PFSK-1 (cell line): ENCODE data around the gene GNAO1.

Experiments
- FOXP2 ChIP-seq: optimal IDR thresholded peaks from 2 replicates; pipeline ENCODE3; 2011; ENCODE audit warnings: borderline replicate concordance, control low read depth, inconsistent platforms; ENCODE audit not compliant: insufficient read depth; ENCODE audit errors: extremely low read length, extremely low read depth
- POLR2AphosphoS5 ChIP-seq: IDR thresholded peaks from 2 replicates; pipeline ENCODE4 v1.6.1; 2012; ENCODE audit warnings: low read depth, mild to moderate bottlenecking, control low read depth, low read length, moderate library complexity
- SIN3A ChIP-seq: IDR thresholded peaks from 2 replicates; pipeline ENCODE4 v1.6.1; 2012; ENCODE audit warnings: mild to moderate bottlenecking, low read length, moderate library complexity, borderline replicate concordance; ENCODE audit not compliant: insufficient read depth
- TAF1 ChIP-seq: IDR thresholded peaks from 2 replicates; pipeline ENCODE4 v1.6.1; 2012; ENCODE audit warnings: low read length, control low read depth, borderline replicate concordance; ENCODE audit not compliant: insufficient read depth
- TF ChIP-seq, protein P1 (sequence below), 2 experiments: IDR thresholded peaks; 2 replicates each; pipeline versions ENCODE4 v1.6.1 to v1.8.0; 2011 to 2012; ENCODE audit warnings: low read depth in 2 of 2, low read length in 2 of 2, control low read depth in 1 of 2, inconsistent platforms in 1 of 2, mild to moderate bottlenecking in 1 of 2, moderate library complexity in 1 of 2; ENCODE audit not compliant: insufficient read depth in 1 of 2

The GNAO1 gene

DNA sequence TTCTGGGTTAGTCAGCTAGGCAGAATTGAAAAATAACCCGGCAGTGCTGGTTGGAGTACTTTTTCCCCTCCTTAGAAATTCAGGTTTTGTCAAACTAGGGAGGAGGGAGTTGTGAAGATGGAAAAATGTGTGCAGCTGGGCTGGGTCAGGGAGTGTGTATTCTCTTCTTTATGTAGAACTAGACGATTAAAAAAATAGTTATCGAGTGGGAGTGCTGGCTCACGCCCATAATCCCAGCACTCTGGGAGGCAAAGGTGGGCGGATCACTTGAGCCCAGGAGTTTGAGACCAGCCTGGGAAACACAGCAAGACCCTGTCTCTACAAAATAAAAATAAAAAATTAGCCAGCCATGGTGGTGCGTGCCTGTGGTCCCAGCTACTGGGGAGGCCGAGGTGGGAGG lies 106.4 kb downstream of the GNAO1 start:
- TF ChIP-seq TAF1 (no peak), SIN3A (no peak), POLR2AphosphoS5 (no peak), FOXP2 (no peak)
- TF ChIP-seq, protein P1, sequence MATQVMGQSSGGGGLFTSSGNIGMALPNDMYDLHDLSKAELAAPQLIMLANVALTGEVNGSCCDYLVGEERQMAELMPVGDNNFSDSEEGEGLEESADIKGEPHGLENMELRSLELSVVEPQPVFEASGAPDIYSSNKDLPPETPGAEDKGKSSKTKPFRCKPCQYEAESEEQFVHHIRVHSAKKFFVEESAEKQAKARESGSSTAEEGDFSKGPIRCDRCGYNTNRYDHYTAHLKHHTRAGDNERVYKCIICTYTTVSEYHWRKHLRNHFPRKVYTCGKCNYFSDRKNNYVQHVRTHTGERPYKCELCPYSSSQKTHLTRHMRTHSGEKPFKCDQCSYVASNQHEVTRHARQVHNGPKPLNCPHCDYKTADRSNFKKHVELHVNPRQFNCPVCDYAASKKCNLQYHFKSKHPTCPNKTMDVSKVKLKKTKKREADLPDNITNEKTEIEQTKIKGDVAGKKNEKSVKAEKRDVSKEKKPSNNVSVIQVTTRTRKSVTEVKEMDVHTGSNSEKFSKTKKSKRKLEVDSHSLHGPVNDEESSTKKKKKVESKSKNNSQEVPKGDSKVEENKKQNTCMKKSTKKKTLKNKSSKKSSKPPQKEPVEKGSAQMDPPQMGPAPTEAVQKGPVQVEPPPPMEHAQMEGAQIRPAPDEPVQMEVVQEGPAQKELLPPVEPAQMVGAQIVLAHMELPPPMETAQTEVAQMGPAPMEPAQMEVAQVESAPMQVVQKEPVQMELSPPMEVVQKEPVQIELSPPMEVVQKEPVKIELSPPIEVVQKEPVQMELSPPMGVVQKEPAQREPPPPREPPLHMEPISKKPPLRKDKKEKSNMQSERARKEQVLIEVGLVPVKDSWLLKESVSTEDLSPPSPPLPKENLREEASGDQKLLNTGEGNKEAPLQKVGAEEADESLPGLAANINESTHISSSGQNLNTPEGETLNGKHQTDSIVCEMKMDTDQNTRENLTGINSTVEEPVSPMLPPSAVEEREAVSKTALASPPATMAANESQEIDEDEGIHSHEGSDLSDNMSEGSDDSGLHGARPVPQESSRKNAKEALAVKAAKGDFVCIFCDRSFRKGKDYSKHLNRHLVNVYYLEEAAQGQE (IDR thresholded peaks at IDR 0.05; ENCODE audit: insufficient read depth in 1 of 2, low read depth in 2 of 2, low read length in 2 of 2), result no peak

DNA sequence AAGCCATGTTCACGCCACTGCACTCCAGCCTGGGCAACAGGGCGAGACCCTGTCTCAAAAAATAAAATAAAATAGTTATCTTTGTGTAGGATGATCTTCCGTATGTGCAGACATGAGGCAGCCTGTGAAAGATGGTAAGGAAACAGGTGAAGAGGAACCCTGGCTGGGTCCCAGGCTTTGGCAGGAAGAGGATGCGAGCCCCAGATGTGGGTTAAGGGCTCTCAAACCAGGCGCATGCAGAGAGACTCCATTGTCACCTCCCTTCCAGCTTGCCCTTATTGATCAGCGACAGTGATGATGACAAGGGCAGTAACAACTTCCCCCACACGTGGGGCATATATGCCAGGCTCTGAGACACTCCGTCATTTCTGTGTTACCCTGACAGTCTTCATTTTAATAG lies 106.8 kb downstream of the GNAO1 start:
- TF ChIP-seq POLR2AphosphoS5, result no peak
- no peak for TF ChIP-seq FOXP2
- TF ChIP-seq, protein P1 (IDR thresholded peaks at IDR 0.05; ENCODE audit: insufficient read depth in 1 of 2, low read depth in 2 of 2, low read length in 2 of 2), result no peak
- TF ChIP-seq SIN3A, result no peak
- no peak for TF ChIP-seq TAF1

DNA sequence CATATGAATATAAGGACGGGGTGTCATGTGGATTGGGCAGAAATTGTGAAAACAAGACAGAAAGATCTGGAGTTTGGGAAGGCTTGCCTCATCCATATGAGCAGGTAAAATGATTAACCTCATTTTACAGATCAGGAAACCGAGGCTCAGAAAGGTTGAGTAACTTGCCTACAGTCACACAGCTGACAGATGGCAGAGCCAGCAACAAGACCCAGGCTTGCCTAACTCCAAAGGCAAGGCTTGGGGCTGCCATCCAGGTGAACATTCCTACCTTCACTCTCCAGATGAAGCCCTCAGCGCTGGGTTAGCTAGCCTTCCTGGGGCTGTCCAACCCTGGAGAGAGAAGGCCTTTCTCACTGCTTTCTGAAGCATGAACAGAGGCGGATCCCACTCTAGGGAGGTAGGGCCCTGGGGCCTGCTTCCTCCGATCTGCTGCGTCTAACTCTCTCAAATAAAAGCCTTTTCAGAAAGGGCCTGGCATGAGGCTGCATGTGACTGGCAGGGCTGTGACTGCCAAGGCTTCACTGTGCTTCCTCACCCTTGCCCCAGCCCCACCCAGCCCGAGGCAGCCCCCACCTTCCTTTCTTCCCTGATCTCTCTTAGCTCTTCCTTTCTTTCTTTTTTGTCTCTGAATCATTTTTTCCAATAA lies 107.8 kb downstream of the GNAO1 start:
- TF ChIP-seq POLR2AphosphoS5, result no peak
- TF ChIP-seq SIN3A, result no peak
- TF ChIP-seq FOXP2, result no peak
- TF ChIP-seq, protein P1 (IDR thresholded peaks at IDR 0.05; ENCODE audit: insufficient read depth in 1 of 2, low read depth in 2 of 2, low read length in 2 of 2), result no peak
- no peak for TF ChIP-seq TAF1

DNA sequence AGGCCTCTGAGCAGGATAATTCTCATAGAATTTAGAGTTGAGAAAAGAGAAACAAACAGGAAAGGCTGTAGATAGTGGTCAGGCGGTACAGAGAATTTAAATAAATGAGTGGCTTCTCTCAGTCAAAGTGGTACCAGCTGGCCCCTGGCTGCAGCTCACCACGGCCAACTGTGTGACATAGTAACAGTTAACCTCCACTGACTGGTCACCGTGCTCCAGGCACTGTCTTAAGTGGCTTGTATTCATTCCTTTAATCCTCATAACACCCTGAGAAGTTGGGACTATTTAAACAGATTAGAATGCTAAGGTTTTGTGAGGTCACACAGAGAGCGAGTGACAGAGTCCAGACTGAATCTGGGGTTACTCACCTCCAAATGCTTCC lies 108.9 kb downstream of the GNAO1 start:
- TF ChIP-seq, protein P1 (IDR thresholded peaks at IDR 0.05; ENCODE audit: insufficient read depth in 1 of 2, low read depth in 2 of 2, low read length in 2 of 2), result no peak
- no peak for TF ChIP-seq FOXP2
- no peak for TF ChIP-seq TAF1
- no peak for TF ChIP-seq POLR2AphosphoS5
